OCI-LY1 (cell line): Measurements from ENCODE around the gene CHCHD6.

Experiments used
- H2AFZ ChIP-seq: fragments of 200-600 bp; sonication (generic), shearing (Covaris generic); 2 replicates; pipeline ENCODE4 v1.6.0; 2014; ENCODE audit warnings: antibody characterized with exemption, mild to moderate bottlenecking, low read length
- H3F3A ChIP-seq: fragments of 200-600 bp; sonication (generic), shearing (Covaris generic); 2 replicates; pipeline ENCODE4 v1.6.0; 2014; ENCODE audit warnings: mild to moderate bottlenecking, antibody characterized with exemption, low read length, moderate library complexity; ENCODE audit not compliant: insufficient read depth
- H3K27ac ChIP-seq: fragments of 200-600 bp; sonication (generic); 2 replicates; pipeline ENCODE4 v1.5.1; 2014; ENCODE audit warnings: low read length, mixed run types, mild to moderate bottlenecking, low read depth; ENCODE audit not compliant: poor library complexity, severe bottlenecking
- H3K27me3 ChIP-seq: fragments of 200-600 bp; sonication (generic); 2 replicates; pipeline ENCODE4 v1.6.0; 2014; ENCODE audit warnings: antibody characterized with exemption, mild to moderate bottlenecking, low read length, moderate library complexity; ENCODE audit not compliant: insufficient read depth
- H3K36me3 ChIP-seq: fragments of 200-600 bp; sonication (generic); 2 replicates; pipeline ENCODE4 v1.6.1; 2014; ENCODE audit warnings: mild to moderate bottlenecking, antibody characterized with exemption, low read length, moderate library complexity, mixed read lengths; ENCODE audit not compliant: insufficient read depth
- H3K4me1 ChIP-seq: fragments of 200-600 bp; sonication (generic); 2 replicates; pipeline ENCODE4 v1.5.1; 2014; ENCODE audit warnings: mild to moderate bottlenecking, low read length, moderate library complexity; ENCODE audit not compliant: insufficient read depth, severe bottlenecking
- H3K4me2 ChIP-seq: fragments of 200-600 bp; sonication (generic), shearing (Covaris generic); 2 replicates; pipeline ENCODE4 v1.6.1; 2014; ENCODE audit warnings: low read length
- H3K4me3 ChIP-seq: fragments of 200-600 bp; sonication (generic); 2 replicates; pipeline ENCODE4 v1.5.1; 2014; ENCODE audit warnings: low read length, low read depth, mild to moderate bottlenecking, mixed read lengths; ENCODE audit not compliant: poor library complexity, severe bottlenecking
- H3K79me2 ChIP-seq: fragments of 200-600 bp; shearing (Covaris generic); 2 replicates; pipeline ENCODE4 v1.6.1; 2016; ENCODE audit warnings: mixed run types, low read length, mixed read lengths; ENCODE audit not compliant: insufficient read depth
- H3K9ac ChIP-seq: fragments of 200-600 bp; sonication (generic), shearing (Covaris generic); 2 replicates; pipeline ENCODE4 v1.6.1; 2014; ENCODE audit warnings: mild to moderate bottlenecking, low read length, mixed read lengths
- H3K9me2 ChIP-seq: fragments of 200-600 bp; sonication (generic), shearing (Covaris generic); 2 replicates; pipeline ENCODE4 v1.6.1; 2014; ENCODE audit warnings: low read depth, mild to moderate bottlenecking, low read length, mixed read lengths
- H3K9me3 ChIP-seq: fragments of 200-600 bp; shearing (Covaris generic); 2 replicates; pipeline ENCODE4 v1.6.1; 2014; ENCODE audit warnings: low read length, mixed read lengths
- H4K20me1 ChIP-seq: fragments of 200-600 bp; sonication (generic), shearing (Covaris generic); 2 replicates; pipeline ENCODE4 v1.6.0; 2016; ENCODE audit warnings: mild to moderate bottlenecking, low read length; ENCODE audit not compliant: insufficient read depth
- CTCF ChIP-seq: fragments of 200-600 bp; sonication (generic), shearing (Covaris generic); IDR thresholded peaks from 2 replicates; pipeline ENCODE4 v1.5.1; 2017; ENCODE audit warnings: mild to moderate bottlenecking, antibody characterized with exemption, low read length, moderate library complexity, mixed read lengths
- EZH2 ChIP-seq: fragments of 200-600 bp; sonication (generic), shearing (Covaris generic); IDR thresholded peaks from 2 replicates; pipeline ENCODE4 v1.8.0; 2017; ENCODE audit warnings: borderline replicate concordance, mixed run types, mild to moderate bottlenecking, antibody characterized with exemption, low read length, moderate library complexity, mixed read lengths

The CHCHD6 gene

GRCh38 chr3:126965526-126966080, 261.6 kb downstream of the CHCHD6 start:
- no peaks in the 10 kb centered on the region for H3K36me3 ChIP-seq
- no peaks in the 10 kb centered on the region for H3K9me3 ChIP-seq
- H4K20me1 ChIP-seq: no peaks in the 10 kb centered on the region
- H3K27me3 ChIP-seq: no peaks in the 10 kb centered on the region
- no peak overlapping the region for H3K4me2 ChIP-seq
- H3K4me1 ChIP-seq: no peaks in the 10 kb centered on the region
- H3K27ac ChIP-seq: no peak overlapping the region
- no peaks in the 10 kb centered on the region for H3K79me2 ChIP-seq
- TF ChIP-seq EZH2: no peak
- no peak for TF ChIP-seq CTCF
- no peak overlapping the region for H2AFZ ChIP-seq
- no peaks in the 10 kb centered on the region for H3F3A ChIP-seq
- no peaks in the 10 kb centered on the region for H3K9me2 ChIP-seq
- no peak overlapping the region for H3K4me3 ChIP-seq
- H3K9ac ChIP-seq: no peak overlapping the region

- H3K4me1 ChIP-seq: no peaks in the 10 kb centered on the region
- TF ChIP-seq CTCF (no peak), EZH2 (no peak)
These were observed 263.3 kb downstream of the CHCHD6 start for GRCh38 chr3:126967386-126967785.

GRCh38 chr3:126968391-126969390, 264.7 kb downstream of the CHCHD6 start:
- Histone ChIP-seq H3K36me3 (no peaks in the 10 kb centered on the region), H3K9ac (no peak overlapping the region), H3K9me3 (no peaks in the 10 kb centered on the region), H3K27me3 (no peaks in the 10 kb centered on the region), H3F3A (no peaks in the 10 kb centered on the region), H3K4me2 (no peak overlapping the region), H3K9me2 (no peaks in the 10 kb centered on the region), H3K4me3 (no peak overlapping the region), H3K4me1 (no peaks in the 10 kb centered on the region), H4K20me1 (no peaks in the 10 kb centered on the region), H3K27ac (no peak overlapping the region), H2AFZ (no peak overlapping the region), H3K79me2 (no peaks in the 10 kb centered on the region)
- no peak for TF ChIP-seq EZH2
- no peak for TF ChIP-seq CTCF

More at GRCh38 chr3:126967386-126967785, 263.3 kb downstream of the CHCHD6 start:
- H3K27ac ChIP-seq: no peak overlapping the region
- no peaks in the 10 kb centered on the region for H3K27me3 ChIP-seq
- no peak overlapping the region for H3K4me3 ChIP-seq
- H3K4me2 ChIP-seq: no peak overlapping the region
- no peaks in the 10 kb centered on the region for H3K36me3 ChIP-seq
- H3K9me2 ChIP-seq: no peaks in the 10 kb centered on the region
- H3K79me2 ChIP-seq: no peaks in the 10 kb centered on the region
- H2AFZ ChIP-seq: no peak overlapping the region
- no peak overlapping the region for H3K9ac ChIP-seq
- no peaks in the 10 kb centered on the region for H3K9me3 ChIP-seq
- H4K20me1 ChIP-seq: no peaks in the 10 kb centered on the region
- no peaks in the 10 kb centered on the region for H3F3A ChIP-seq
